GM12801 (cell line): Measurements from ENCODE around the gene DEK.

ENCODE experiments used
- TF ChIP-seq, protein P1 (sequence below): IDR thresholded peaks from one replicate; pipeline ENCODE4 v1.5.1; 2011; ENCODE audit warnings: control low read depth; ENCODE audit not compliant: insufficient read length; ENCODE audit errors: extremely low read depth

Gene DEK, protein sequence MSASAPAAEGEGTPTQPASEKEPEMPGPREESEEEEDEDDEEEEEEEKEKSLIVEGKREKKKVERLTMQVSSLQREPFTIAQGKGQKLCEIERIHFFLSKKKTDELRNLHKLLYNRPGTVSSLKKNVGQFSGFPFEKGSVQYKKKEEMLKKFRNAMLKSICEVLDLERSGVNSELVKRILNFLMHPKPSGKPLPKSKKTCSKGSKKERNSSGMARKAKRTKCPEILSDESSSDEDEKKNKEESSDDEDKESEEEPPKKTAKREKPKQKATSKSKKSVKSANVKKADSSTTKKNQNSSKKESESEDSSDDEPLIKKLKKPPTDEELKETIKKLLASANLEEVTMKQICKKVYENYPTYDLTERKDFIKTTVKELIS

DNA sequence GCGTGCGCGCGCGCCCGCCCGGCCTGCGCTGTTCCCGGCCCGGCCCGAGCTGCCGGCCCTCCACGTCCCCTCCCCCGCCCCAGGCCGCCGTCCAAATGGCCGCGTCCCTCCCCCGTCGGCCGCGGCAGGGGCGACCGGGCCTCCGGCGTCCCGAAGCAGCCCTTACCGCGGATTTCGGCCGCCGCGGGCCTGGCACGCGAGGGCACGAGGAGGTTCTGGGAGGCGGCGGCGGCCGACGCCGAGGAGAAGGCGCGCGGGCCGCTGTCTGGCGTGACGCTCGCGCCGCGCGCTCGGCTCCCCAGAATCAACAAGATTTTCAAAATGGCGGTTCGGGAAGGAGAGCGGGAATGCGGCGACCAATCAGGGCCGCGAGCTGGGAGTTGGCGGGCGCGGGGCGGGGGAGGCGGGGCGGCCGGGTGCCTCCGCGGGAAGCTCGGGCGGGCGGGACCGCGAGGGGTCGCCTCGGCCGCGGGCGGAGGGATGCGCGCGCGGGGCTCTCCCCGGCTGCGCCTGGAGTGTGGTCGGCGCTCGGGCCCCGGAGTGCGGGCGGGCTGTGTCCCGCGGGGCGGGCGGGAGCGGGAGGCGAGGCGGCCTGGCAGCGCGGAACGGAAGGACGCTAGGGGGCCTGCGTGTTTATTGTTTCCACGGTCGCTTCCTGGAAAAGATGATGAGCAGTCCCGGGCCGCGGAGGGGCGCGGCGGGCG lies at the start of gene DEK:
TSS of gene DEK (minus strand) at position 312 of the 704 bp plus-strand sequence. CDS start 543 bp downstream, outside the sequence.
- TF ChIP-seq, protein P1, sequence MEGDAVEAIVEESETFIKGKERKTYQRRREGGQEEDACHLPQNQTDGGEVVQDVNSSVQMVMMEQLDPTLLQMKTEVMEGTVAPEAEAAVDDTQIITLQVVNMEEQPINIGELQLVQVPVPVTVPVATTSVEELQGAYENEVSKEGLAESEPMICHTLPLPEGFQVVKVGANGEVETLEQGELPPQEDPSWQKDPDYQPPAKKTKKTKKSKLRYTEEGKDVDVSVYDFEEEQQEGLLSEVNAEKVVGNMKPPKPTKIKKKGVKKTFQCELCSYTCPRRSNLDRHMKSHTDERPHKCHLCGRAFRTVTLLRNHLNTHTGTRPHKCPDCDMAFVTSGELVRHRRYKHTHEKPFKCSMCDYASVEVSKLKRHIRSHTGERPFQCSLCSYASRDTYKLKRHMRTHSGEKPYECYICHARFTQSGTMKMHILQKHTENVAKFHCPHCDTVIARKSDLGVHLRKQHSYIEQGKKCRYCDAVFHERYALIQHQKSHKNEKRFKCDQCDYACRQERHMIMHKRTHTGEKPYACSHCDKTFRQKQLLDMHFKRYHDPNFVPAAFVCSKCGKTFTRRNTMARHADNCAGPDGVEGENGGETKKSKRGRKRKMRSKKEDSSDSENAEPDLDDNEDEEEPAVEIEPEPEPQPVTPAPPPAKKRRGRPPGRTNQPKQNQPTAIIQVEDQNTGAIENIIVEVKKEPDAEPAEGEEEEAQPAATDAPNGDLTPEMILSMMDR, result no peak

DNA sequence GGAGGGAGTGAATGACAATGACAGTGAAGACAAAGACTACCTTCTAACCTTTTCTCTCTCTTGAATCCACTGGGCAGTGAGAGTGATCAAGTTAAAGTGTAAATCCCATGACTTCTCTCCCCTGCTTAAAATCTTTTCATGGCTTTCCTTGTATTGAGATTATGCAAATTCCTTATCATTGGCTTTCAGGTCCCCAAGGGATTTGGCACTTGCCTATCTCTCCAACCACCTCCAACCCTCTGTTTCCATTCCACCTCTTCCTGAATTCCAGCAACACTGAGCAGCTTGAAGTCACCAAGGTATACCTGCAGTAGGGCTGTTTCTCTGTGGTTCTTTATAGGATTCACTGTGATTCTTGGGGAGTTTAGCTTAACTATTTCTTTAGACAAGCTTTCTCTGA lies 48.0 kb upstream of the DEK start:
- TF ChIP-seq, protein P1, result no peak

DNA sequence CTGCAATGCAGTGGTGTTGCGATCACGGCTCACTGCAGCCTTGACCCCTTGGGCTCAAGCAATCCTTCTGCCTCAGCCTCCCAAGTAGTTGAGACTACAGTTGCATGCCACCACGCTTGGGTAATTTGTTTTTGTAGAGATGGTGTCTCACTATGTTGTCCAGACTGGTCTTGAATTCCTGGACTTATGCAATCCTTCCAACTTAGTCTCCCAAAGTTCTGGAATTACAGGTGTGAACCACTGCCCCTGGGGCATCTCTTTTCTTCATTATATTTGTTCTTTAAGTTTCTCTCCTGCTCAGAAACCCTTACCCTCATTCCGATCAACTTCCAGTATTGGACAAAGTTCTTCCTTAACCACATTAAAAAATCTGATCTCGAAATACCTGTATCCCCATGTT lies 44.7 kb upstream of the DEK start:
- TF ChIP-seq, protein P1, result no peak

DNA sequence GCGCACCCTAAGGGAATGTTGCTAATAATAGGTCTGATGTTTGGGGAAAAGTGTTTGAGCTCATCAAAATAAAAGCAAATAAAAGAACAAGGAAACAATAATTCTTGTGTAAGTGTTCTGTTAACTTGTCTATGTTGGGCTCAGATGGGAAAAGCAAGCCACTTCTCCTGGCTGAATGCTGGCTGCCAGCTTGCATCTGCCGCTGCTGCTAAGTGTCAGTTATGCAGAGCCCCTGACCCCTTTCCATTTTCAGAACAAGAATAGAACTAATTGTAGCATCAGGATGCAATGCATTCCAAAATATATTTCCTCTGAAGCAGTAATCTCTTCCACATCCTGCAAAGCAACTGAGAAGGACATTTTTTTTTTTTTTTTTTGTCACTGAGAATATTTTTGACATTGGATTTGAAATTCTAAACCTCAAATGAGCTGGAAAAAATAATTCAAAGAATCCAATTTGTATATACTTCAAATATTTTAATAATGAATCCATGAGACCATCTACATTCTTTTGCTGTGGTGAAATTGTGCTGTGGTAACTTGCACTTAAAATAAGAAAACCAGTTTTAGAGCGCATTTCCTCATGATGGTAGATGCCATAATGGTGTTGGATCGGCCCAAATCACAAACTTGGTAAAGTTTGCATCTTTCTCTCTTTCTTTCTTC lies 43.9 kb upstream of the DEK start:
- TF ChIP-seq, protein P1, result no peak

DNA sequence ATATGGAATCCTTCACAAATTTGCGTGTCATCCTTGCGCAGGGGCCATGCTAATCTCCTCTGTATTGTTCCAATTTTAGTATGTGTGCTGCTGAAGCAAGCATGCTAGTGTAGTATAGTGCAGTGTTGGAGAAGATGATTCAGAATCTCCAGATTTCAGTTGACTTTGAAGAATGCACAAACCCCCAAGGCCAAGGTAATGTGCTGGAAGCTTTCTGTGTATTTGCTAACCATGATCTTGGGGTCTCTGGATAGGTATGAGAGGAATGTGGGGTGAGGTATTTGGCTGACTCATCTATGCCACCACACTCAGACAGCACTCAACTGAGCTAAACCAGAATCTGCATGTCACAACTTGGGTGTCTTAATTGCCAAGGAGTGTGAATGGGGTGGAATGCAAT lies 42.6 kb upstream of the DEK start:
- TF ChIP-seq, protein P1, result no peak

DNA sequence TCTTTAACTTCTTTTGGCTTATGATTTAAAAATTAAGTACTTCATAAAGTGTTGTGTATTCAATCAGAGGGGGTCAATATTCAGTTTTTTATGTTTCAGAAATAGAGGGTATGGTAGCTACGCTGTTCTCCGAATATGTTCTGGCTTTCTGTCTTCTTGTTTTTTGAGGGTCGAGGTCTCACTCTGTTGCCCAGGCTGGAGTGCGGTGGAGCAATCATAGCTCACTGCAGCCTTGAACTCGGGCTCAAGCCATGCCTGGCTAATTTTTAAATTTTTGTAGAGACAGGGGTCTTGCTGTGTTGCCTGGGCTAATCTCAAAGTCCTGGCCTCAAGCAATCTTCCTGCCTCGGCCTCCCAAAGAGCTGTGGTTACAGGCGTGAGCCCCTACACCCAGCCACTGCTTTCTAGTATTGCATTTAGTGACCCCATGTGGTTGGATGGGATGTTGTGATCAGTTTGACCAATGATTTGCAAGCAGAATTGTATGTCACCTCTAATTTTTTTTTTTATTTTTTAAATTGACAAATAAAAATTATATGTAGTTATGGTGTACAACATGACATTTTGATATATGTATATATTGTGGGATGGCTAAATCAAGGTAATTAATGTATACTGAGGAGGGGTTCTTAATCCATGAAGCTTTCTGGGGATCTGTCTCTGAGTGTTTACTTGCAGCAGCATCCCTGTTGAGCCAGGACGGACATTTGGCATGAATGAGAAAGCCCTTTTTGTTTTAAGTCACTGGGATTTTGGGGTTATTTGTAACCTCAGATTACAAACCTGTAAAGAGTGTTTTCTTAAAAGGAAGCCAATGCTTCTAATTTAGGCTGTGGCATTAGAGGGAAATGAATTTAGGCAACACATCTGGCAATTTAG lies 38.5 kb upstream of the DEK start:
- TF ChIP-seq, protein P1, result no peak
